ENCODE measurements around the gene LRIG3. TPM values are rescaled to one million over a fixed set of nuclear protein-coding genes. Genes with fewer than 3 reads are reported as not detected.

Gene LRIG3
- total and polyA plus RNA-seq, 2 of the 8 experiments (the other 6 are each of a cell fraction or from before 2014, with no cell fraction given): 6.5 to 9.1 TPM

GRCh38 chr12:58961906-58962305 lies 41.6 kb upstream of the LRIG3 start (continued):
- TF ChIP-seq ASH2L (IDR thresholded peaks at IDR 0.05; ENCODE audit: low read length) (no peak), SP4 (IDR thresholded peaks at IDR 0.05; ENCODE audit: low read length) (no peak), CHD7 (IDR thresholded peaks at IDR 0.05; ENCODE audit: insufficient replicate concordance, low read length) (no peak)
